Stimulated activated CD4-positive, alpha-beta T cell treated with anti-CD3 and anti-CD28 coated beads, Interleukin-15, amount 100 ng/mL, for 48 hours (primary cell): Measurements from ENCODE around the gene RAD54L2.
"Not testable (repeated sequence)": the region's sequence is repeated elsewhere in the genome, so short reads cannot be mapped to it uniquely, and the experiment has no call there.

ENCODE experiments used
- DNase-seq, 2 donors: peaks; one replicate each; pipeline ENCODE4 v3.0.0-alpha.2; 2020; ENCODE audit warnings: low read depth in 2 of 2

RAD54L2 gene

DNA sequence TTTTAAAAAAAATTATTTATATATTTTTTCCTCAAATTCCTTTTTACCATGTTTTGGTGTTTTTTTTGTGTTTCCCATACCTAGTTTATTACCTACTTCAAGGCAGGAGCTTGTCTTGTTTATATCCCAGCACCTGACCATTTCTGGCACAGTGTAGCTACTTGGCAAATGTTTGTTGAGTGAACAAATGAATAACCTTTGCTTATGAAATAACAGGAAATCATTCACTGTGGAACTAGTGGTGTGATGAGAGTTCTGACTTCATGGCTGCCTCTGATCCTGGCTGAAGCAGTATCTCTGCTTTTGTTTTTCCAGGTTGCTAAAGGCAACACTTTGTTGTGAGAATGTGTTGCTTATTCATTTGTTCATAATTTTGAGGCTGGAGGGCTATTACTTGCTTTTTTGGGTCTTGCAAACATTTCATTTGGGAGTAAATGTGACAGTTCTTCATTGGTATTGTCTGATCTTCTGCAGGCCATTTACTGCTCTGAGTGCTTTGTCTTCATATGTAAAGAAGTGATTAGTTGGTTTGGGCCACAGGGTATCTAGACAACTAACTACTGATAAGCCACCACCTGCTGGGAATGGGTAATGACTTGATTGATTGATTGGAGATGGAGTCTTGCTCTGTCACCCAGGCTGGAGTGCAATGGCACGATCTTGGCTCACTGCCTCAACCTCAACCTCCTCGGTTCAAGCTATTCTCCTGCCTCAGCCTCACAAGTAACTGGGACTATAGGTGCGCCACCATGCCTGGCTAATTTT lies 5.7 kb downstream of the RAD54L2 start:
- no peak for DNase-seq

DNA sequence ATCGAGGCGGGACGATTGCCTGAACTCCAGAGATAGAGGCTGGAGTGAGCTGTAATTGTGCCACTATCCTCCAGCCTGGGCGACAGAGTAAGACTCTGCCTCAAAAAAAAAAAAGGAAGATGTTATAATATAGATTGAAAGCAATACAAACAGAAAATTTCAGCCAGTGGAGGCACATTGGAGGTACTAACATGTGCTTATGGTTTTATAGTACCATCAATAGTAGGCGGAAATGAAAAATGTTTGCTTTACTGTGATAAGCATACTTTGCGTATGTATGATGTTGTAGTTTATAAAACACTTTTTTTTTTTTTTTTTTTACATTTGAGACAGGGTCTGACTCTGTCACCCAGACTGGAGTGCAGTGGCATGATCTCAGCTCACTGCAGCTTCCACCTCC lies 8.8 kb downstream of the RAD54L2 start:
- DNase-seq = no peak

DNA sequence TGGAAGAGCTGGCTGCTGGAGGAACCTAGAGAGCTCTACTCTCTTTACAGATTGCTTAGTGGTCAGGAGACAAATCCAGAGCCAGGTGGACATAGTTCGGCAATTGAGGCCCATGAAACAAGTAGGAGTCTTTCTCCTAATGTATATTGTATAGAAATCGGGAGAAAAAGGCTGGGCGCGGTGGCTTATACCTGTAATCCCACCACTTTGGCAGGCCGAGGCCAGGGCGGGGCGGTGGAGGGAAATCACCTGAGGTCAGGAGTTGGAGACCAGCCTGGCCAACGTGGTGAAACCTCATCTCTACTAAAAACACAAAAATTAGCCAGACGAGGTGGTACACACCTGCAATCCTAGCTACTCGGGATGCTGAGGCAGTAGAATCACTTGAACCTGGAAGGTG lies 10.8 kb downstream of the RAD54L2 start:
- DNase-seq = no peak

- no peak for DNase-seq
These were observed 11.7 kb downstream of the RAD54L2 start for GRCh38 chr3:51550080-51550819.

DNA sequence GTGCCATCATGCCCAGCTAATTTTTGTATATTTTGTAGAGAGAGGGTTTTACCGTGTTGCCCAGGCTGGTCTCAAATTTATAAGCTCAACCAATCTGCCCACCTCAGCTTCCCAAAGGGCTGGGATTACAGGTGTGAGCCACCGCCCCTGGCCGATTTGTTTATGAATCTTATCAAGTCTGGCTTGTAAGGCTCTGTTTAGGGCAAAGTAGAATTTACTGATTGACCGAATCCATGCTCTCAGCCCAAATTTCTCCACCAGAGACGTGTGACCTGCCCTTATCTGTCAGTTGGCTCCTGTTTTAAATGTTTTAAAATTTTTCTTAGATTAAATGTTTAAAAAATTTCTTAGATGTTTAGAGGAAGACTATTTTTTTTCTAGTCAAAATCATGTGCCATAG lies 19.5 kb downstream of the RAD54L2 start:
- DNase-seq = no peak

- DNase-seq = no peak
These were observed 20.9 kb downstream of the RAD54L2 start for GRCh38 chr3:51559411-51559888.

DNA sequence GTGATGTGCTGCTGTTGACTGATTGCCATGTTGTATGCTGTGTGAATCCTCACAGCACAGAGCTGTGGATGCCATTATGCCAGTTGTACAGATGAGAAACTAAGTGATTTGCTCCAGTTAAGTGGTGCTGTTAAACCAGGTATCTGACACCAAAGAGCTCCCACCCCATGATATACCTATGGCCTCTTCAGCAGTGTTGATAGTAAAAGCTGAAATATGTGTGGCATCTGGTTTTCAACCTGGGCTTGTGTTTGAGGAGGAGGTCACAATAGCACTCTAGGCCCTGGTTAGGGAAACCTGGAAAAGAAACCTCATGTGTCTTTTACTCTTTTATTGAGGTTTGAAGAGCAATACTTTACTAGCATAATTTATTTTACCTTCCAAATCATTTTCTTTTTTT lies 21.4 kb downstream of the RAD54L2 start:
- DNase-seq = no peak

- DNase-seq = not testable (repeated sequence)
These were observed 23.9 kb downstream of the RAD54L2 start for GRCh38 chr3:51562403-51562802.

GRCh38 chr3:51568036-51568435 lies 29.5 kb downstream of the RAD54L2 start:
- DNase-seq = no peak

- DNase-seq = no peak
These were observed 30.5 kb downstream of the RAD54L2 start for GRCh38 chr3:51568996-51569395.

DNA sequence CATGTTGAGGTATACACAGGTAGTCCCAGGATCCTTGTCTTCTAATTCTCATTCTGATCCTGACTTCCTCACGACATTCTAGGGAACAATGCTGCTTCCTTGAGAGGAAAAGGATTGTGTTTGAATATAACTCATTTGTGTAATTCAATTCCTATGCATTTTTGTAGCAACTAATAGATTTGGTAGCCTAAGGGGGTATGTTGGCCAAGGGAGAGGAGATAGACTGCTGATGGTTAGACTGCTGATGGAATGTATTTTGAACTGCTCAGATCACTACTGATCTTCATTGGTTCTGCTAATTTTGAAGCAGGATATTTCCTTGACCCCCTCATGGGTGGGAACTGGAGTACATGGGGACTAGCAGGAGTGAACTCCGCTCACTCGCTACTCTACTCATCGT lies 39.7 kb downstream of the RAD54L2 start:
- no peak for DNase-seq

DNA sequence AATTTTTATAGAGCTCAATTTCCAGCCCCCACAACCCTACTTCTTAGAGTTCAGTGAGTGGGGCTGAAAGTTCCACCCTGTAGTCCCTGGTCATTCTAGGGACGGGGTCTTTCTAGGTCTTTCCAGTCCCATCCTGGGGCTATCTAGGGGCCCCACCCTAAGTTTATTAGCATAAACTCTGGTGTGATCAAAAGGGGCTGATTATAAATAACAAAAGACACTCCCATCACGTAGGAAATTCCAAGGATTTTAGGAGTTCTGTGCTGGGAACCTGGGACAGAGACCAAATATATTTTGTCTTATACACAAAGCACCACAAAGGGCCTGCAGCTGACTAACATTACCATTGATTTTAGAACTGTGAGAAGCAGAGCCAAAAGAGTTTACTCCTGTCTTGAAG lies 41.9 kb downstream of the RAD54L2 start:
- DNase-seq = no peak

- no peak for DNase-seq
These were observed 43.0 kb downstream of the RAD54L2 start for GRCh38 chr3:51581524-51581923.

DNA sequence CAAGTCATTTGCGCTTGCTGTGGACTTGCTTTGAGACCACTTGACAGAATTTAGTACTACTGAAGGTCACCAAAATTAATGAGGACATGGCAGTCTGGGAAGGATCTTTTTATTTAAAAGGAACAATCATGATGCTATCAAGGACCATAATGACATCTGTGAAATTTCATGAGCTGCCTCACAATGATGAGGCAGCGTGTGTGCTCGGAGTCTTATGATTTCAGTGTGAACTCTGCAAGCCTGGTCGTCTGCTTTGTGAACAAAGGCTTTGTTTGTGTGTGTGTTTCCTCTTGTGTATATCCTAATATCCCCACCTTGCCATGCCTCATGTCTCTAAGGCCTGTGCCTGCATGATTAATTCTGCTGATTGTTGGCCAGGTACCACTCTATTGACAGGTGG lies 46.7 kb downstream of the RAD54L2 start:
- DNase-seq = no peak

GRCh38 chr3:51585871-51586270 lies 47.4 kb downstream of the RAD54L2 start:
- DNase-seq = no peak
